Stimulated activated naive CD4-positive, alpha-beta T cell (primary cell): ENCODE data around the gene MTCH1.

ENCODE experiments used
- DNase-seq, 6 experiments: peaks; one replicate each; lab custom pipeline; 2025; lab: John Stamatoyannopoulos, UW

Gene MTCH1

GRCh38 chr6:36970892-36971842 is 14.8 kb downstream of the MTCH1 start:
- DNase-seq = no peak

GRCh38 chr6:36969988-36970891 is 15.8 kb downstream of the MTCH1 start:
- DNase-seq = no peak

- DNase-seq = no peak
Measured at GRCh38 chr6:36969240-36969691, 16.7 kb downstream of the MTCH1 start.

- no peak for DNase-seq
Measured at GRCh38 chr6:36968266-36968977, 17.6 kb downstream of the MTCH1 start.

GRCh38 chr6:36967757-36968156 is 18.2 kb downstream of the MTCH1 start:
- no peak for DNase-seq

- no peak for DNase-seq
Measured at GRCh38 chr6:36967301-36967700, 18.7 kb downstream of the MTCH1 start.

- DNase-seq = no peak
Measured at GRCh38 chr6:36964908-36965307, 21.1 kb downstream of the MTCH1 start.

- no peak for DNase-seq
Measured at GRCh38 chr6:36964349-36964748, 21.6 kb downstream of the MTCH1 start.

GRCh38 chr6:36963451-36964290 is 22.3 kb downstream of the MTCH1 start:
- peak in 4 of 6 experiments; percentile 11 to 34 (median 21) for DNase-seq

- DNase-seq = peak; percentile 62 to 79 (median 75)
Measured at GRCh38 chr6:36962874-36963273, 23.1 kb downstream of the MTCH1 start.

- DNase-seq = no peak
Measured at GRCh38 chr6:36961441-36962435, 24.3 kb downstream of the MTCH1 start.

- DNase-seq = no peak
Measured at GRCh38 chr6:36959555-36960250, 26.3 kb downstream of the MTCH1 start.

- DNase-seq = no peak
Measured at GRCh38 chr6:36958775-36959554, 27.0 kb downstream of the MTCH1 start.

GRCh38 chr6:36957773-36958271 is 28.2 kb downstream of the MTCH1 start:
- no peak for DNase-seq

GRCh38 chr6:36956446-36956820 is 29.6 kb downstream of the MTCH1 start:
- no peak for DNase-seq

- DNase-seq = peak in 1 of 6 experiments; percentile 13
Measured at GRCh38 chr6:36955671-36956445, 30.1 kb downstream of the MTCH1 start.

- no peak for DNase-seq
Measured at GRCh38 chr6:36955136-36955535, 30.9 kb downstream of the MTCH1 start.
